Small intestine (tissue), 7 donors: Measurements from ENCODE around the gene ZNF93. TPM values are rescaled to one million over a fixed set of nuclear protein-coding genes. Genes with fewer than 3 reads are reported as not detected.

Source experiments
- DNase-seq, 2 donors: peaks; one replicate each; pipeline versions ENCODE4 v3.0.0 to v3.0.0-alpha.2; 2013
- FAIRE-seq: peaks from 2 replicates; lab custom pipeline; 2012; peaks lifted over from hg19 to GRCh38; lab: Jason Lieb, UNC
- H3K27ac ChIP-seq, 3 donors: one replicate each; pipeline ENCODE4 v1.5.1; 2013; ENCODE audit warnings: low read length in 2 of 3, mild to moderate bottlenecking in 2 of 3, control low read depth in 1 of 3, inconsistent platforms in 1 of 3, low read depth in 1 of 3, moderate library complexity in 1 of 3
- H3K27me3 ChIP-seq, 3 donors: one replicate each; pipeline ENCODE4 v1.6.1; 2013; ENCODE audit warnings: low read length in 3 of 3, inconsistent platforms in 1 of 3; ENCODE audit not compliant: control insufficient read depth in 3 of 3, insufficient read depth in 3 of 3
- H3K36me3 ChIP-seq, 3 donors: one replicate each; pipeline ENCODE4 v1.6.1; 2013; ENCODE audit warnings: low read length in 3 of 3, inconsistent platforms in 1 of 3, low read depth in 1 of 3, mild to moderate bottlenecking in 1 of 3, moderate library complexity in 1 of 3; ENCODE audit not compliant: control insufficient read depth in 3 of 3, insufficient read depth in 2 of 3
- H3K4me1 ChIP-seq, 3 donors: one replicate each; pipeline ENCODE4 v1.6.1; 2013; ENCODE audit warnings: low read length in 2 of 3, inconsistent platforms in 1 of 3, low read depth in 1 of 3, mild to moderate bottlenecking in 1 of 3, moderate library complexity in 1 of 3; ENCODE audit not compliant: control insufficient read depth in 3 of 3, insufficient read depth in 2 of 3
- H3K4me3 ChIP-seq, 3 donors: one replicate each; pipeline ENCODE4 v1.5.1; 2013; ENCODE audit warnings: low read length in 3 of 3, control low read depth in 1 of 3, inconsistent platforms in 1 of 3, low read depth in 1 of 3, mild to moderate bottlenecking in 1 of 3, moderate library complexity in 1 of 3
- H3K9me3 ChIP-seq, 2 donors: one replicate each; pipeline ENCODE4 v1.6.1; 2013; ENCODE audit warnings: low read depth in 1 of 2, low read length in 1 of 2; ENCODE audit not compliant: control insufficient read depth in 2 of 2, insufficient read depth in 1 of 2
- WGBS, 3 donors: extraction: QIAGEN DNeasy Blood & Tissue Kit; methylation state at CpG; one replicate each; pipeline ENCODE4 v1.1.7; 2013; 5-methylcytosine and 5-hydroxymethylcytosine counted together
- polyA plus RNA-seq, 4 donors: library from polyadenylated mRNA; stranded (reverse) in 3 of 4; unstranded in 1 of 4; fragments of 200-250 nt in 3 of 4; fragments of 120-200 nt in 1 of 4; gene quantifications; one replicate each; pipeline versions ENCODE4 v1.2.1 to v1.2.3, GENCODE V29; 2013
- donor health status: healthy with polysubstance abuse.
- donor health status: control.
- donor health status: control.
- donor health status: Bipolar disorder and iron deficiency.
- donor health status: healthy.

Gene ZNF93
- polyA plus RNA-seq, 4 donors, result 1.1 to 8.0 (median 3.1) TPM; not detected in 1

DNA sequence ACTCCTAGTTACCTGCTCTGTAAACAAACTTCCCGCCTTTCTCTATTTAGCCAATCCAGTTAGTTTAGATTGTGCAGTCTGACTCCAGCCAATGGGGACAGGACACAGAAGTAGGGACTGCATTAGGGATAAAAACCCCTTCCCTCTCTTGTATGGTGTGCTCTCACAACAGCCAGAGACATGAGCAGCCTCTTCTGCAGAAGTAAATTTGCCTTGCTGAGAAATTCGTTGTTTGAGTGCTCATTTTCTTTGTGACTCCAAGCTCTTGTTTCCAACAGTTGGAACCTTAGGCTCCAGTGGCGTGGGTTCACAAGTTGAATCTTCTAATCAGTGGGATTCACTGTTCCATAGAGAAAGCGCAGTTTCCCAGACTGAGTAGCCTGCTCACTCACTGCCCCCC lies 66.1 kb downstream of the ZNF93 start:
- Histone ChIP-seq H3K4me3 (no peak overlapping the region), H3K9me3 (peaks cover 0 to 25% of the 10 kb centered on the region in 2 donors), H3K27ac (no peak overlapping the region), H3K27me3 (no peaks in the 10 kb centered on the region), H3K36me3 (no peaks in the 10 kb centered on the region), H3K4me1 (no peaks in the 10 kb centered on the region)
- no peak for FAIRE-seq
- WGBS, 3 donors, result 80 to 87% (median 80%) methylated on average over 4 of the region's 4 CpGs
- DNase-seq, result no peak

Other genes with a start within 250 kb of the ZNF93 start
- gene ATP13A1, start 237.3 kb upstream of the ZNF93 start, polyA plus RNA-seq, result 10 to 100 TPM; 40.3 to 60.8 (median 45.9) TPM
- 1 to 10 TPM; 7.1 to 10.0 (median 8.7) TPM for gene ZNF101, start 232.1 kb upstream of the ZNF93 start, polyA plus RNA-seq
- gene ZNF14, start 167.8 kb upstream of the ZNF93 start, polyA plus RNA-seq, result 1 to 10 TPM; 1.1 to 9.1 (median 2.0) TPM
- 10 to 100 TPM in 1 of 4 donors, 1 to 10 TPM in 3; 2.5 to 27.7 (median 4.7) TPM for gene ZNF506, start 79.2 kb upstream of the ZNF93 start, polyA plus RNA-seq
- gene ZNF253, start 35.1 kb upstream of the ZNF93 start, polyA plus RNA-seq, result 10 to 100 TPM in 1 of 4 donors, 1 to 10 TPM in 3; 1.1 to 17.4 (median 3.2) TPM
- 10 to 100 TPM in 1 of 4 donors, 1 to 10 TPM in 2, not detected in 1; 1.6 to 12.1 (median 1.8) TPM for gene ZNF682, start 138.6 kb downstream of the ZNF93 start, polyA plus RNA-seq
- 10 to 100 TPM in 1 of 4 donors, 1 to 10 TPM in 1, not detected in 2; 1.4 to 30.8 TPM for gene ZNF90, start 177.1 kb downstream of the ZNF93 start, polyA plus RNA-seq